NB4 (cell line): ENCODE results near the gene STMN3.

Source experiments
- MAX ChIP-seq: IDR thresholded peaks from 2 replicates; pipeline ENCODE4 v1.6.1; 2011; ENCODE audit warnings: low read depth, low read length
- MYC ChIP-seq: IDR thresholded peaks from 2 replicates; pipeline ENCODE4 v1.6.1; 2011; ENCODE audit warnings: low read depth, low read length
- POLR2A ChIP-seq: IDR thresholded peaks from 2 replicates; pipeline ENCODE4 v1.6.1; 2011; ENCODE audit warnings: mild to moderate bottlenecking; ENCODE audit not compliant: insufficient read length; ENCODE audit errors: extremely low read depth
- TF ChIP-seq, protein P1 (sequence below): IDR thresholded peaks from one replicate; pipeline ENCODE4 v1.5.1; 2012; ENCODE audit warnings: low read depth, low read length

DNA sequence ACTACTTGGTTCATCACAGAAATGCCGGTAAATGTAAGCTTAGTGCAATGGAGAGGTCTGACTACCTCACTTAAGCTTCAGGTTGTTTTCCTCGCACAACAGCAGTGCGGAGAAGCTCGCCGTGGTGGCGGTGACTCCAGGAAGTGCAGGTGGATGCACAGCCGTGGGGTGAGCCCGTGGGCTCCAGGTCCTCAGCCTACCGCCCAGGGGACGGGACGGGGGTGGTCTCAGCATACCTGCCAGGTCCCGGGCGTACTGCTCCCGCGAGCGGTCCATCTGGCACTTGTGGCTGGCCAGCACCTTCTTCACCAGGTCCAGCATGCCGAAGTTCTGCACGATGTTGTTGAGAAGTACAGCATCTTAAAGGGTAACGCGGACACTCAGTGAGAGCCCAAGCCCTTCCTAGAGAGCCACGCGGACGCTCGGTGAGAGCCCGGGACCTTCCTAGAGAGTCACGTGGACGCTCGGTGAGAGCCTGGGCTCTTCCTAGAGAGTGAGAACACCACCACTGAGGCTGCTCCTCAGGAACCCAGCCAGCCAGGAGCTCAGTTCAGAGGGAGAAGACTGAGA, 61.4 kb downstream of the STMN3 start:
- TF ChIP-seq, protein P1, sequence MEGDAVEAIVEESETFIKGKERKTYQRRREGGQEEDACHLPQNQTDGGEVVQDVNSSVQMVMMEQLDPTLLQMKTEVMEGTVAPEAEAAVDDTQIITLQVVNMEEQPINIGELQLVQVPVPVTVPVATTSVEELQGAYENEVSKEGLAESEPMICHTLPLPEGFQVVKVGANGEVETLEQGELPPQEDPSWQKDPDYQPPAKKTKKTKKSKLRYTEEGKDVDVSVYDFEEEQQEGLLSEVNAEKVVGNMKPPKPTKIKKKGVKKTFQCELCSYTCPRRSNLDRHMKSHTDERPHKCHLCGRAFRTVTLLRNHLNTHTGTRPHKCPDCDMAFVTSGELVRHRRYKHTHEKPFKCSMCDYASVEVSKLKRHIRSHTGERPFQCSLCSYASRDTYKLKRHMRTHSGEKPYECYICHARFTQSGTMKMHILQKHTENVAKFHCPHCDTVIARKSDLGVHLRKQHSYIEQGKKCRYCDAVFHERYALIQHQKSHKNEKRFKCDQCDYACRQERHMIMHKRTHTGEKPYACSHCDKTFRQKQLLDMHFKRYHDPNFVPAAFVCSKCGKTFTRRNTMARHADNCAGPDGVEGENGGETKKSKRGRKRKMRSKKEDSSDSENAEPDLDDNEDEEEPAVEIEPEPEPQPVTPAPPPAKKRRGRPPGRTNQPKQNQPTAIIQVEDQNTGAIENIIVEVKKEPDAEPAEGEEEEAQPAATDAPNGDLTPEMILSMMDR = no peak
- TF ChIP-seq POLR2A = no peak
- no peak for TF ChIP-seq MAX
- no peak for TF ChIP-seq MYC
